ENCODE data around the gene NRDE2. TPM values are rescaled to one million over a fixed set of nuclear protein-coding genes. Genes with fewer than 3 reads are reported as not detected.

Gene NRDE2
- total RNA-seq, 4 donors from 2014 or later: 6.3 to 15.4 (median 8.9) TPM

GRCh38 chr14:90297876-90298629 is 33.7 kb downstream of the NRDE2 start:
- no peak for ATAC-seq (ENCODE audit: low FRiP score)
- TF ChIP-seq CTCF (IDR thresholded peaks at IDR 0.05): no peak
- DNase-seq (ENCODE audit: low spot score): no peak

- ATAC-seq (ENCODE audit: low FRiP score) (no peak), DNase-seq (ENCODE audit: low spot score) (no peak)
- TF ChIP-seq CTCF (IDR thresholded peaks at IDR 0.05): no peak
These were observed 35.1 kb downstream of the NRDE2 start for GRCh38 chr14:90296641-90297040.

GRCh38 chr14:90295870-90296516 is 35.7 kb downstream of the NRDE2 start:
- no peak for ATAC-seq (ENCODE audit: low FRiP score)
- DNase-seq (ENCODE audit: low spot score): no peak
- no peak for TF ChIP-seq CTCF (IDR thresholded peaks at IDR 0.05)

GRCh38 chr14:90294872-90295271 is 36.9 kb downstream of the NRDE2 start:
- TF ChIP-seq CTCF (IDR thresholded peaks at IDR 0.05): no peak
- no peak for ATAC-seq (ENCODE audit: low FRiP score)
- no peak for DNase-seq (ENCODE audit: low spot score)

- DNase-seq (ENCODE audit: low spot score) (no peak), ATAC-seq (ENCODE audit: low FRiP score) (no peak)
- no peak for TF ChIP-seq CTCF (IDR thresholded peaks at IDR 0.05)
These were observed 37.7 kb downstream of the NRDE2 start for GRCh38 chr14:90293766-90294730.

GRCh38 chr14:90291699-90292098 is 40.0 kb downstream of the NRDE2 start:
- ATAC-seq (ENCODE audit: low FRiP score): no peak
- DNase-seq (ENCODE audit: low spot score): no peak
- TF ChIP-seq CTCF (IDR thresholded peaks at IDR 0.05): no peak
